GM12872 (cell line): ENCODE data around the gene TMEM86A.

Experiments used
- CTCF ChIP-seq: IDR thresholded peaks from 3 replicates; pipeline ENCODE4 v1.5.1; 2011; ENCODE audit warnings: low read depth, mild to moderate bottlenecking, low read length, moderate library complexity; ENCODE audit not compliant: insufficient read depth

TMEM86A gene

GRCh38 chr11:18697576-18697975, 1.0 kb upstream of the TMEM86A start:
- no peak for TF ChIP-seq CTCF

- TF ChIP-seq CTCF = no peak
These were observed 654 bp downstream of the TMEM86A start for GRCh38 chr11:18699269-18699596.

GRCh38 chr11:18699848-18700261, 1.3 kb downstream of the TMEM86A start:
- no peak for TF ChIP-seq CTCF

GRCh38 chr11:18700375-18700774, 1.8 kb downstream of the TMEM86A start:
- TF ChIP-seq CTCF = no peak

- no peak for TF ChIP-seq CTCF
These were observed 2.3 kb downstream of the TMEM86A start for GRCh38 chr11:18700872-18701271.

GRCh38 chr11:18701614-18702216, 3.1 kb downstream of the TMEM86A start:
- no peak for TF ChIP-seq CTCF

- no peak for TF ChIP-seq CTCF
These were observed 4.6 kb downstream of the TMEM86A start for GRCh38 chr11:18703001-18703763.
